ENCODE results near the gene RBBP5.

- no peak for TF ChIP-seq ISL1 (CRISPR knock-in tag; IDR thresholded peaks at IDR 0.05)
- TF ChIP-seq PATZ1 (CRISPR knock-in tag; IDR thresholded peaks at IDR 0.05; ENCODE audit: borderline replicate concordance) = no peak
These were observed 77.0 kb downstream of the RBBP5 start for GRCh38 chr1:205044741-205045140.

Measured in SK-N-SH treated with all-trans-retinoic acid at 6 μM for 48 hours (cell line).